ENCODE data around the gene IP6K2. TPM values are rescaled to one million over a fixed set of nuclear protein-coding genes. Genes with fewer than 3 reads are reported as not detected.

IP6K2 gene
- total and polyA plus RNA-seq, 2 of the 13 experiments (the other 11 are each of a cell fraction or from before 2014, with no cell fraction given): 85.5 to 112 TPM

- TF ChIP-seq SRSF9 (IDR thresholded peaks at IDR 0.05; ENCODE audit: borderline replicate concordance, insufficient read depth, low read depth, low read length, poor library complexity, severe bottlenecking): no peak
- TF ChIP-seq ZNF33A (CRISPR knock-in tag; IDR thresholded peaks at IDR 0.05; ENCODE audit: borderline replicate concordance): no peak
- peak; percentile 48; the same call in 1 of the 2 replicates for TF ChIP-seq EHMT2 (IDR thresholded peaks at IDR 0.05; ENCODE audit: borderline replicate concordance, low read depth, low read length)
- TF ChIP-seq, protein P1, sequence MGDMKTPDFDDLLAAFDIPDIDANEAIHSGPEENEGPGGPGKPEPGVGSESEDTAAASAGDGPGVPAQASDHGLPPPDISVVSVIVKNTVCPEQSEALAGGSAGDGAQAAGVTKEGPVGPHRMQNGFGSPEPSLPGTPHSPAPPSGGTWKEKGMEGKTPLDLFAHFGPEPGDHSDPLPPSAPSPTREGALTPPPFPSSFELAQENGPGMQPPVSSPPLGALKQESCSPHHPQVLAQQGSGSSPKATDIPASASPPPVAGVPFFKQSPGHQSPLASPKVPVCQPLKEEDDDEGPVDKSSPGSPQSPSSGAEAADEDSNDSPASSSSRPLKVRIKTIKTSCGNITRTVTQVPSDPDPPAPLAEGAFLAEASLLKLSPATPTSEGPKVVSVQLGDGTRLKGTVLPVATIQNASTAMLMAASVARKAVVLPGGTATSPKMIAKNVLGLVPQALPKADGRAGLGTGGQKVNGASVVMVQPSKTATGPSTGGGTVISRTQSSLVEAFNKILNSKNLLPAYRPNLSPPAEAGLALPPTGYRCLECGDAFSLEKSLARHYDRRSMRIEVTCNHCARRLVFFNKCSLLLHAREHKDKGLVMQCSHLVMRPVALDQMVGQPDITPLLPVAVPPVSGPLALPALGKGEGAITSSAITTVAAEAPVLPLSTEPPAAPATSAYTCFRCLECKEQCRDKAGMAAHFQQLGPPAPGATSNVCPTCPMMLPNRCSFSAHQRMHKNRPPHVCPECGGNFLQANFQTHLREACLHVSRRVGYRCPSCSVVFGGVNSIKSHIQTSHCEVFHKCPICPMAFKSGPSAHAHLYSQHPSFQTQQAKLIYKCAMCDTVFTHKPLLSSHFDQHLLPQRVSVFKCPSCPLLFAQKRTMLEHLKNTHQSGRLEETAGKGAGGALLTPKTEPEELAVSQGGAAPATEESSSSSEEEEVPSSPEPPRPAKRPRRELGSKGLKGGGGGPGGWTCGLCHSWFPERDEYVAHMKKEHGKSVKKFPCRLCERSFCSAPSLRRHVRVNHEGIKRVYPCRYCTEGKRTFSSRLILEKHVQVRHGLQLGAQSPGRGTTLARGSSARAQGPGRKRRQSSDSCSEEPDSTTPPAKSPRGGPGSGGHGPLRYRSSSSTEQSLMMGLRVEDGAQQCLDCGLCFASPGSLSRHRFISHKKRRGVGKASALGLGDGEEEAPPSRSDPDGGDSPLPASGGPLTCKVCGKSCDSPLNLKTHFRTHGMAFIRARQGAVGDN (CRISPR knock-in tag; IDR thresholded peaks at IDR 0.05): peak; percentile 97
- TF ChIP-seq ZSCAN29 (CRISPR knock-in tag; conservative IDR thresholded peaks at IDR 0.05): no peak
- 0 out of 2 replicates have a peak, but pooled peaks have one; percentile 41 for TF ChIP-seq NKX3-1 (CRISPR knock-in tag; IDR thresholded peaks at IDR 0.05)
- TF ChIP-seq TEAD3 (CRISPR knock-in tag; optimal IDR thresholded peaks at IDR 0.05; ENCODE audit: borderline replicate concordance): peak; percentile 98
- TF ChIP-seq, protein P2, sequence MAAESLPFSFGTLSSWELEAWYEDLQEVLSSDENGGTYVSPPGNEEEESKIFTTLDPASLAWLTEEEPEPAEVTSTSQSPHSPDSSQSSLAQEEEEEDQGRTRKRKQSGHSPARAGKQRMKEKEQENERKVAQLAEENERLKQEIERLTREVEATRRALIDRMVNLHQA (CRISPR knock-in tag; IDR thresholded peaks at IDR 0.05): no peak
- no peak for TF ChIP-seq JARID2 (CRISPR knock-in tag; IDR thresholded peaks at IDR 0.05; ENCODE audit: insufficient replicate concordance)
- no peak for TF ChIP-seq ATM (IDR thresholded peaks at IDR 0.05; ENCODE audit: borderline replicate concordance)
- no peak for TF ChIP-seq ISX (CRISPR knock-in tag; conservative IDR thresholded peaks at IDR 0.05)
- peak; percentile 45; the same call in 1 of the 2 replicates for TF ChIP-seq TOPORS (CRISPR knock-in tag; IDR thresholded peaks at IDR 0.05)
- no peak for TF ChIP-seq ZNF720 (CRISPR knock-in tag; IDR thresholded peaks at IDR 0.05)
- TF ChIP-seq ZBTB8A (CRISPR knock-in tag; IDR thresholded peaks at IDR 0.05; ENCODE audit: borderline replicate concordance, low read depth): no peak
- no peak for TF ChIP-seq ZNF101 (CRISPR knock-in tag; IDR thresholded peaks at IDR 0.05; ENCODE audit: borderline replicate concordance, low read depth)
- peak; percentile 72 for TF ChIP-seq REPIN1 (CRISPR knock-in tag; IDR thresholded peaks at IDR 0.05; ENCODE audit: borderline replicate concordance, low read depth)
- peak; percentile 88 for TF ChIP-seq SALL1 (CRISPR knock-in tag; IDR thresholded peaks at IDR 0.05)
- TF ChIP-seq ZNF280B (CRISPR knock-in tag; IDR thresholded peaks at IDR 0.05; ENCODE audit: borderline replicate concordance): peak; percentile 27; the same call in 1 of the 2 replicates
- no peak for TF ChIP-seq CBX1 (IDR thresholded peaks at IDR 0.05; ENCODE audit: low read depth)
- TF ChIP-seq TP53 (CRISPR knock-in tag; conservative IDR thresholded peaks at IDR 0.05): 0 out of 2 replicates have a peak, but pooled peaks have one; percentile 25
- no peak for TF ChIP-seq ZNF460 (CRISPR knock-in tag; IDR thresholded peaks at IDR 0.05; ENCODE audit: borderline replicate concordance)
- TF ChIP-seq MTA3 (CRISPR knock-in tag; IDR thresholded peaks at IDR 0.05): no peak
Observed at GRCh38 chr3:48663489-48664312, 53.3 kb downstream of the IP6K2 start (continued).

Data from HepG2 (cell line).